HCT116 (cell line): ENCODE data around the gene GBF1.

ENCODE experiments used
- CTCF ChIP-seq, 3 experiments: fragments of 200-600 bp in 1 of 3; sonication (generic) in 1 of 3; IDR thresholded peaks in 2 of 3; conservative IDR thresholded peaks in 1 of 3; 2 replicates each; pipeline ENCODE4 v1.5.1; 2012 to 2017; ENCODE audit warnings: low read depth in 2 of 3, low read length in 2 of 3, antibody characterized with exemption in 1 of 3, borderline replicate concordance in 1 of 3, control low read depth in 1 of 3, mild to moderate bottlenecking in 1 of 3, mixed read lengths in 1 of 3, mixed run types in 1 of 3, moderate library complexity in 1 of 3; ENCODE audit not compliant: insufficient read depth in 1 of 3
- ELF1 ChIP-seq: IDR thresholded peaks from 2 replicates; pipeline ENCODE4 v1.6.1; 2012; ENCODE audit warnings: low read depth, borderline replicate concordance
- EZH2 ChIP-seq: fragments of 200-600 bp; sonication (generic); IDR thresholded peaks from 2 replicates; pipeline ENCODE4 v1.6.1; 2017; ENCODE audit warnings: antibody characterized with exemption, mixed run types
- EZH2phosphoT487 ChIP-seq: fragments of 200-600 bp; IDR thresholded peaks from 2 replicates; pipeline ENCODE4 v1.6.1; 2018; ENCODE audit warnings: antibody characterized with exemption, borderline replicate concordance
- POLR2A ChIP-seq: IDR thresholded peaks from 2 replicates; pipeline ENCODE4 v1.7.0; 2011; ENCODE audit warnings: borderline replicate concordance; ENCODE audit not compliant: insufficient read depth, insufficient read length; ENCODE audit errors: extremely low read depth
- POLR2AphosphoS5 ChIP-seq: IDR thresholded peaks from 2 replicates; pipeline ENCODE4 v1.6.1; 2011; ENCODE audit warnings: mild to moderate bottlenecking, low read depth, low read length, moderate library complexity
- SP1 ChIP-seq: IDR thresholded peaks from 2 replicates; pipeline ENCODE4 v1.6.1; 2012; ENCODE audit warnings: low read depth
- ZNF274 ChIP-seq: fragments of 200-500 bp; sonication (Bioruptor generic); IDR thresholded peaks from 2 replicates; pipeline ENCODE4 v1.6.1; 2014; ENCODE audit warnings: mild to moderate bottlenecking, low read depth, low read length, inconsistent platforms
- TF ChIP-seq, protein P1 (sequence below): IDR thresholded peaks from 2 replicates; pipeline ENCODE4 v1.6.1; 2012; ENCODE audit warnings: low read depth

DNA sequence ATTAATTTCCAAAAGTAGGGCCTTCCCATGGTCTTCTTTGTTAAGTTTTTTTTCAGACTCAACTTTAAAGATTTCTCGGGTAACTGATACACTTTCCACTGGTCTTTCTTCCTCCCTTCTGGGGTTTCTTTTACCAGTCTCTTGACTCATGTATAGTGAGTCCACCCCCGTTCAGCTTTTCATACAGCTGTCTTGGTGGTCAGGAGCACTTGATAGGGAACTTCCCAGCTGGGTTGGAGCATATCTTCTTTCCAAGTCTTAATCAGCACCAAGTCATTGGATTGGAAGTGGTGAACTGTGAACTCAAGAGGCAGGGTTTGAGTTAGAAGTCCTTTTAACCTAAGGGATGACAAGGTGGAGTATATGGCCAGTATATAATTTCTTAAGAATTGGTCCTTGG is 48.4 kb upstream of the GBF1 start:
- TF ChIP-seq CTCF (IDR thresholded peaks at IDR 0.05 in 2 of 3, conservative IDR thresholded peaks at IDR 0.05 in 1 of 3; ENCODE audit: borderline replicate concordance in 1 of 3, insufficient read depth in 1 of 3, low read depth in 2 of 3, low read length in 2 of 3) (no peak), SP1 (no peak), POLR2A (no peak), EZH2 (no peak), ZNF274 (no peak), EZH2phosphoT487 (no peak), ELF1 (no peak), POLR2AphosphoS5 (no peak)
- TF ChIP-seq, protein P1, sequence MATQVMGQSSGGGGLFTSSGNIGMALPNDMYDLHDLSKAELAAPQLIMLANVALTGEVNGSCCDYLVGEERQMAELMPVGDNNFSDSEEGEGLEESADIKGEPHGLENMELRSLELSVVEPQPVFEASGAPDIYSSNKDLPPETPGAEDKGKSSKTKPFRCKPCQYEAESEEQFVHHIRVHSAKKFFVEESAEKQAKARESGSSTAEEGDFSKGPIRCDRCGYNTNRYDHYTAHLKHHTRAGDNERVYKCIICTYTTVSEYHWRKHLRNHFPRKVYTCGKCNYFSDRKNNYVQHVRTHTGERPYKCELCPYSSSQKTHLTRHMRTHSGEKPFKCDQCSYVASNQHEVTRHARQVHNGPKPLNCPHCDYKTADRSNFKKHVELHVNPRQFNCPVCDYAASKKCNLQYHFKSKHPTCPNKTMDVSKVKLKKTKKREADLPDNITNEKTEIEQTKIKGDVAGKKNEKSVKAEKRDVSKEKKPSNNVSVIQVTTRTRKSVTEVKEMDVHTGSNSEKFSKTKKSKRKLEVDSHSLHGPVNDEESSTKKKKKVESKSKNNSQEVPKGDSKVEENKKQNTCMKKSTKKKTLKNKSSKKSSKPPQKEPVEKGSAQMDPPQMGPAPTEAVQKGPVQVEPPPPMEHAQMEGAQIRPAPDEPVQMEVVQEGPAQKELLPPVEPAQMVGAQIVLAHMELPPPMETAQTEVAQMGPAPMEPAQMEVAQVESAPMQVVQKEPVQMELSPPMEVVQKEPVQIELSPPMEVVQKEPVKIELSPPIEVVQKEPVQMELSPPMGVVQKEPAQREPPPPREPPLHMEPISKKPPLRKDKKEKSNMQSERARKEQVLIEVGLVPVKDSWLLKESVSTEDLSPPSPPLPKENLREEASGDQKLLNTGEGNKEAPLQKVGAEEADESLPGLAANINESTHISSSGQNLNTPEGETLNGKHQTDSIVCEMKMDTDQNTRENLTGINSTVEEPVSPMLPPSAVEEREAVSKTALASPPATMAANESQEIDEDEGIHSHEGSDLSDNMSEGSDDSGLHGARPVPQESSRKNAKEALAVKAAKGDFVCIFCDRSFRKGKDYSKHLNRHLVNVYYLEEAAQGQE: no peak
